ENCODE data around the gene AIRE. TPM values are rescaled to one million over a fixed set of nuclear protein-coding genes. Genes with fewer than 3 reads are reported as not detected.

The AIRE gene
- total and polyA plus RNA-seq, 4 donors: 0.05 TPM; not detected in 3

GRCh38 chr21:44293551-44294231, 8.0 kb downstream of the AIRE start:
- WGBS: 92% methylated on average over 33 of the region's 33 CpGs
- no peaks in the 10 kb centered on the region for H3K36me3 ChIP-seq (ENCODE audit: control insufficient read depth in 4 of 4, insufficient read depth in 3 of 4, low read depth in 1 of 4, low read length in 3 of 4)
- H3K9me3 ChIP-seq (ENCODE audit: control insufficient read depth in 4 of 4, low read length in 3 of 4): no peaks in the 10 kb centered on the region
- no peak for DNase-seq (ENCODE audit: low spot score)
- H3K9ac ChIP-seq (ENCODE audit: low read depth in 1 of 2, low read length in 2 of 2): no peak overlapping the region
- TF ChIP-seq RAD21 (IDR thresholded peaks at IDR 0.05) (no peak), REST (IDR thresholded peaks at IDR 0.05) (no peak), ATF3 (IDR thresholded peaks at IDR 0.05) (no peak), MAX (IDR thresholded peaks at IDR 0.05) (no peak), SP1 (IDR thresholded peaks at IDR 0.05) (no peak), YY1 (IDR thresholded peaks at IDR 0.05) (no peak), HNF4G (IDR thresholded peaks at IDR 0.05) (no peak), TAF1 (conservative IDR thresholded peaks at IDR 0.05) (no peak), RXRA (IDR thresholded peaks at IDR 0.05) (no peak), JUND (IDR thresholded peaks at IDR 0.05) (no peak), FOXA1 (IDR thresholded peaks at IDR 0.05) (no peak), ZBTB33 (IDR thresholded peaks at IDR 0.05) (no peak), HNF4A (conservative IDR thresholded peaks at IDR 0.05) (no peak), EGR1 (IDR thresholded peaks at IDR 0.05; ENCODE audit: low read depth in 2 of 2) (no peak), FOXA2 (IDR thresholded peaks at IDR 0.05) (no peak), NR2F2 (IDR thresholded peaks at IDR 0.05) (no peak), GABPA (IDR thresholded peaks at IDR 0.05 in 1 of 2, conservative IDR thresholded peaks at IDR 0.05 in 1 of 2) (no peak), CTCF (IDR thresholded peaks at IDR 0.05; ENCODE audit: low read depth, low read length, missing input control) (no peak)
- H3K27me3 ChIP-seq (ENCODE audit: control insufficient read depth in 4 of 4, insufficient read depth in 4 of 4, low read length in 3 of 4): no peaks in the 10 kb centered on the region
- H3K4me3 ChIP-seq (ENCODE audit: low read depth in 1 of 3, low read length in 3 of 3): no peak overlapping the region
- H3K27ac ChIP-seq (ENCODE audit: low read depth in 1 of 2, low read length in 2 of 2): no peak overlapping the region
- H3K4me1 ChIP-seq (ENCODE audit: control insufficient read depth in 4 of 4, insufficient read depth in 4 of 4, low read length in 3 of 4): peaks cover 0 to 7% (median 6%) of the 10 kb centered on the region in 4 donors
